NCI-H226 (cell line): Measurements from ENCODE around the gene PLA2G6.
"Not testable (repeated sequence)": the region's sequence is repeated elsewhere in the genome, so short reads cannot be mapped to it uniquely, and the experiment has no call there.

Source experiments
- DNase-seq: peaks from one replicate; pipeline ENCODE4 v3.0.0-alpha.2; 2015

PLA2G6 gene

DNA sequence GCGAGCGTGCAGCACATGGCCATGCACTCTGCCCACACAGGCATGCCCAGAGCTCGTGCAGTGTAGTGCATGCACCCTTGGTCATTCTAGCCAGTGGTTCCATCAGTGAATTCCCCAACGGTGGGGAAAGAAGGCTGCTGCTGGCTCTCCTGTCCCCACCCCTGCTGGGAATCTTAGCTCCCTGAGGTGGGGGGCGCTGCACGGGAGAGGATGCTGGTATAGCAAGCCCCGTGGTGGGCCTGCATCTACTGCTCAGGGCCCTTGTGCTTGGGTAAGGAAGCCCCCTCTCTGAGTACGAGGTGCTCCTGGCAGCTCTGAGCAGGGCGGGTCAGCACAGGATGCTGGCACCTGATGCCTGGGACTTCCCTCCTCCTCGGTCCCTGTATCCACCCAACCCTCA lies 52.6 kb downstream of the PLA2G6 start:
- DNase-seq, result no peak

GRCh38 chr22:38127869-38128268 lies 53.8 kb downstream of the PLA2G6 start:
- no peak for DNase-seq

- no peak for DNase-seq
Measured at GRCh38 chr22:38126928-38127668, 54.5 kb downstream of the PLA2G6 start.

DNA sequence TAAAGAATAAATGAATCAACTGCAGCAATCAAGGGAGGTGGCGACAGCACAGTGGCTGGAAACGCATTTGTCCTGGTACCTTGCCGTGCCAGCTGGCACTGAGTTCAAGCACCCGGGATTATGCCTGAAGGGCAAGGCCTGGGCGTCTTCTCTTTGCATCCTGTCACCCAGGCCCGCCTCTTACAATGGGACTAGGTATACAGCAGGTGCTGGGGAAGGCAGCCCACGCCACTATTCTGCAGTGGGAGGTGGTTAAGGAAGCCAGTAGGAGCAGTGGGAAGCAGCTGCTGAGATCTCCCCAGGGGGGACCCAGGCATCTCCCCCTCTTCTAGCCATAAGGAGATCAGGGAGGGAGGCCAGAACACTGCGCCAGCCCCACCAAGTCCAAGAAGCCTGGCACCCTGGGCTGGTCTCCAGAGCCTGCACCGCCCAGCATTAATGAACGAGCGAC lies 55.9 kb downstream of the PLA2G6 start:
- DNase-seq, result no peak

DNA sequence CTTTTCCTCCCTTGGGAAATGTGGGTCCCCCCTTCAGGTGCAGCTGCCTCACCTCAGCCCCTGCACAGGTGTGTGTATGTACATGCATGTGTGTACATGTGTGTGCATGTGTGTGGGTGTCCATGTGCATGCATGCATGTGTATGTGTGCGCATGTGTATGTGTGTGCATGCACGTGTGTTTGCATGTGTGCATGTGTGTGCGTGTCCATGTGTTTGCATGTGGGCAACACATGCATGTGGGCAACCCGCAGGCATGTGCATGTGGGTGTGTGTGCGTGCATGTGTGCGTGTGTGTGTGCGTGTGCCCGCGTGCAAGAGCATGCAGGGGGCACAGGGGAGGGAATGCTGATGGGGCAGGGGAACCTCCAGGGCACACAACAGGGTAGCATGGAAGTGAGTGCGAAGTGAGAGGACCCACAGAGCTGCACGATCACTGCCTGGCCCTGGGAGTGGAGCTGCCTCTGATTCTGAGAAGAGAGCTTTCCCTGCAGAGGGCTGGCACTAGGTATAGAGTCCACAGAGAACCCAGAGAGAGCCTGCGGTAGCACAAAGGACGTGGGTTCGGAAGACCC lies 56.5 kb downstream of the PLA2G6 start:
- DNase-seq, result no peak

- no peak for DNase-seq
Measured at GRCh38 chr22:38124236-38124974, 57.2 kb downstream of the PLA2G6 start.

- DNase-seq, result no peak
Measured at GRCh38 chr22:38122616-38123015, 59.0 kb downstream of the PLA2G6 start.

GRCh38 chr22:38120359-38121110 lies 61.1 kb downstream of the PLA2G6 start:
- DNase-seq, result no peak

GRCh38 chr22:38118747-38119146 lies 62.9 kb downstream of the PLA2G6 start:
- not testable (repeated sequence) for DNase-seq

DNA sequence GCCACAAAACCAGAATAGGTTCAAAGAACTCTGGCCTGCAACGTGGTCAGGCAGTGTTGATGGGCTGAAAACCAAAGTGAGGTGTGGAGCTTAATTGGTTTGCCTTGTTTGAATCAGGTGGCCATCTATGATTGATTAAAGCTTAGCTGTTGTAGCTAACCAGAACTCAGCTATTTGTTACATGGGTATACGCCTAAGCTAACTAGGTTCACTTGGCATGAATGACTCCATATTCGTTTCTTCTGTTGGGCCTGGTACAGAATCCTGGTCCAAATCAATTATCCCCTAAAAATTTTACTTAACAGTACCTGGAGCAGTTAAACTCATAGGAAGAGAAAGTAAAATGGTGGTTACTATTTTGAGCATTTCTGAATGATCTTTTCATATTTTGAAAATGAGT lies 63.4 kb downstream of the PLA2G6 start:
- DNase-seq, result no peak

GRCh38 chr22:38117556-38117955 lies 64.1 kb downstream of the PLA2G6 start:
- not testable (repeated sequence) for DNase-seq

GRCh38 chr22:38115423-38116205 lies 66.0 kb downstream of the PLA2G6 start:
- no peak for DNase-seq

DNA sequence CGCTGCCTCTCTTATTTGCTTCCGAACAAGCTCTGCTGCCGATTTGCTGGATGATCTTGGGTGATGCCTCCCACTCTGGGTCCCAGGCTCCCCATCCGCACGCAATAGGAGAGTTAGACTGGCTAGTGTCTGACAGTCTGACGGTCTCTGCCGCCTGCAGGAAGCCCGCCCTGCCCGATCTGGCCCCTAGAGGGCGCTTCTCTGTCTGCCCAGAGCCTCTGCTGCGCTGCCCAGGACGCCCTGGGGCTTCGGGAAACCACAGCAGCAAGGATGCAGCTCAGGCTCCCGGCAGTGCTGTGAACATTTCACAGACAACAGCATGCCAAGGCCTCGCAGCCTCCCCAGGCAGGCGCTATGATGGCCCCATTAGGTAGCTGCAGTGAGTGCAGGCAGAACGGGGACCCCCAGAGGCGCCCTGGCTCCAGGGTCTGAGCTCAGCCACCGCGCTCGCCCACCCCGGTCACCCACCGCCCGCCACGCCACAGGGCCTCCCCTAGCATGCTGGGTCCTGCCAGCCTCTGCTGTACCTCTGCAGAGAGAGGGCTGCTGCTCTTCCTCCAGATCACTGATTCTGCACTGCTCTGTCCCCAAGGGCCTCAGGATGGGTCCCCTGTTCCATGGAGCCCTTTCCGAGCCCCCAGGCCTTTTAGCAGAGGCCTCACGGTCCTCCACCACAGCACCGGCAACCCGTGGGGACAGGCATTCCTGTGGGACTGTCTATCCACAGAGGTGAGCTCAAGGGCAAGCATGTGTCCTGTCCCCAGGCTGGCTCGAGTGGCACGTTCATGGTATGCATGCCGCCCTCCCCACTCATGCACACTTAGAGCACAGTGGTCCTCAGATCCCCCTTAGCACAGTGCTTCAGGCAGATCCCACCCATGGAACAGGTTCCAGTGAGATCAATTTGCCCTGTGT lies 66.9 kb downstream of the PLA2G6 start:
- DNase-seq, result peak; percentile 50

- DNase-seq, result no peak
Measured at GRCh38 chr22:38112381-38112780, 69.2 kb downstream of the PLA2G6 start.

- no peak for DNase-seq
Measured at GRCh38 chr22:38111925-38112355, 69.7 kb downstream of the PLA2G6 start.

DNA sequence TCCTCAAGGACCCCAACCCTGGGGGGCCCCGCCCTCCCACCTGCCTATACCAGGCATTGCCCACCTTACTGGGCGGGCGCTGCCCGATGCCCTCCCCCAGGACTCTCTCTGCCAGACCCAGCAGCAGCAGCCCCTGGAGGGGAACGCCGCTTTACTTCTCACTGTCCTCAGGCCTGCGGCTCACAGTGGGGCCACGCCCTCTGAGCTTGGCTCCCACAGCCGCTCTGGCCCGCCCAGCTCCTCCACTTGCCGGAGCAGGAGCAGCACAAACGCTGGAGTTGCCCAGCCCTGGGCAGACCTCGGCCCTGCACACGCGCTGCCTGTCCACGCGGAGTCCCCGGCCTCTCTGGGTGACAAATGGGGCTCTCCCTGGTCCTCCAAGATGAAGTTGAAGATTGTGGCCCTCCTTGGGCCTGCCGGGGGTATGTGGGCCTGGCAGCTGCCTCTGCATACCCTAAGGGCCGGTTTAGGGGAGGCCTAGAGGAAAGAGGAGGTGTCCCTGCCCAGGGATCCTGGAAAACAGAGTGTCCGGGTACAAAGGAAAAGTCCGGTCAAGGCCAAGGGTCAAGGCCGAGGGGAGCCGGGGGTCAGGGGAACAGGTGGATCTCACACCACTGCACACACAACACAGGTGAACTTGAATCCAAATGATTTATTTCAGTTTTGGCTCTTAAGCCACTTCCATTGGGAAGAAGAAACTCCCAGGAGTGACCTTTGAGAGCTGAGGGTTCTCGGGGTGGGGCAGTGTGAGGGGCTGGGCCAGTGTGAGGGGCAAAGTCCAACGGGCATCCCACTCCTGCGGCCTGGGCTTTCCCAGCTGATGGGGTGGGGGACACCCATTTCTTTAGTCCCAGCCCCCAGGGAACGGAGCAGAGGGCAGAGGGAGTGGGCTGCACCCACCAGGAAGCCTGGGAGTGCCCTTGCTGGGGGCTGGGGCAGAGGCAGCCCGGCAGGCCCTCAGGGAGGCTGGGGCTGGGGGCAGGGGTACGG lies 70.5 kb downstream of the PLA2G6 start:
- DNase-seq, result no peak

DNA sequence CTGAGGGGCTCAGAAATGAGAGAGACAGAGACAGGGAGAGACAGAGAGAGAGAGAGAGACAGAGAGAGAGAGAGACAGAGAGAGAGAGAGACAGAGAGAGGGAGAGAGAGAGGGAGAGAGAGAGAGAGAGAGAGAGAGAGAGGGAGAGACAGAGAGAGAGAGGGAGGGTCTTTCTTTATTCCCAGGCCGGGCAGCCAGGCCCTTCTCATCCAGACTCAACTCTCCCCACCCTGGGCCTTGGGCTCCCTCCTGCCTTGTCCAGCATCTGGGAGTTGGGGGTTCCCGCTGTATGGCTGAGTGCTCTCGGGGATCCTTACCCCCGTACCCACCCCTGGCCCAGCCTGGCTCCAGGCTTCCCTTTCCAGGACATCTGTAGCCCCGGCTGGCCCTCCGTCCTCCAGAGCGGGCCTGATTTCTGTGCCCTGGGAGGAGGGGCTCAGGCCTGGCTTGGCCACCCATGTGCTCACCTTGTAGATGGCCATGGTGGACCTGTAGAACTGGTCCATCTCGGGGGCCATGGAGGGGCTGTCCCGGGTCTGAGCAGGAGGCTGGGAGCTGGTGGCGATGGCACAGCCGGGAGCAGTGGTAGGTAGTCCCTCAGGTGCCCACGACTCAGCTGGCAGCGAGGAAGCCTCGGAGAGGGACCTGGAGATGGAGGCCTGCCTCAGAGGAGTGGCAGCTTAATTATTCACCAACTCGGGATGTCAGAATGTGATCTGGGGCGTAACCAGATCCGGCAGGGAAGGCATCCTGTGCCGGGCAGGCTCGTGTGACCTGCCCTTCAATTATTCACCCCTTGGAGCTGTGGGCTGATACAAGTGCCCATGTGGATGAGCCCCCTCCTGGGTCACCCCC lies 71.4 kb downstream of the PLA2G6 start, which contains the start of gene BAIAP2L2:
TSS of gene BAIAP2L2 (minus strand) at position 677 of the 855 bp plus-strand sequence. CDS start at position 518, 159 bp downstream.
- no peak for DNase-seq

GRCh38 chr22:38109371-38110001 lies 72.1 kb downstream of the PLA2G6 start:
- DNase-seq, result no peak
